Liver (tissue), 2 donors: Measurements from ENCODE around the gene KRR1.

Experiments used
- FOXA1 ChIP-seq: IDR thresholded peaks from 2 replicates; pipeline ENCODE4 v1.6.1; 2016; ENCODE audit warnings: antibody characterized with exemption
- TF ChIP-seq, protein P1 (sequence below): fragments of 150-350 bp; IDR thresholded peaks from 2 replicates; pipeline ENCODE4 v1.5.1; 2017; ENCODE audit warnings: improper control_type of control experiment, low read depth, low read length; ENCODE audit not compliant: missing input control
- TF ChIP-seq, protein P2 (sequence below): IDR thresholded peaks from 2 replicates; pipeline ENCODE4 v1.6.1; 2016; ENCODE audit warnings: antibody characterized with exemption, mild to moderate bottlenecking
- TF ChIP-seq, protein P3 (sequence below): IDR thresholded peaks from 2 replicates; pipeline ENCODE4 v1.6.1; 2016; ENCODE audit warnings: antibody characterized with exemption
- donor health status: healthy.

DNA sequence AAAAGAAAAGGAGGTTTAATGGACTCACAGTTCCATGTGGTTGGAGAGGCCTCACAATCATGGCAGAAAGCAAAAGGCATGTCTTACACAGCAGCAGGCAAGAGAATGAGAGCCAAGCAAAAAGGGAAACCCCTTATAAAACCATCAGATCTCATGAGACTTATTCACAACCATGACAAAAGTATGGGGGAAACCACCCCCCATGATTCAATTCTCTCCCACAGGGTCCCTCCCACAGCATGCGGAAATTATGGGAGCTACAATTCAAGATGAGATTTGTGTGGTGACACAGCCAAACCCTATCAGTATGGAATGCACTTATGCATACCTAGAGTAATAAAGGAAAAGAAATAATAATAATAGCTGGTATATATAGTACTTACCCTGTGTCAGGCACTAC lies 35.3 kb downstream of the KRR1 start:
- TF ChIP-seq, protein P1, sequence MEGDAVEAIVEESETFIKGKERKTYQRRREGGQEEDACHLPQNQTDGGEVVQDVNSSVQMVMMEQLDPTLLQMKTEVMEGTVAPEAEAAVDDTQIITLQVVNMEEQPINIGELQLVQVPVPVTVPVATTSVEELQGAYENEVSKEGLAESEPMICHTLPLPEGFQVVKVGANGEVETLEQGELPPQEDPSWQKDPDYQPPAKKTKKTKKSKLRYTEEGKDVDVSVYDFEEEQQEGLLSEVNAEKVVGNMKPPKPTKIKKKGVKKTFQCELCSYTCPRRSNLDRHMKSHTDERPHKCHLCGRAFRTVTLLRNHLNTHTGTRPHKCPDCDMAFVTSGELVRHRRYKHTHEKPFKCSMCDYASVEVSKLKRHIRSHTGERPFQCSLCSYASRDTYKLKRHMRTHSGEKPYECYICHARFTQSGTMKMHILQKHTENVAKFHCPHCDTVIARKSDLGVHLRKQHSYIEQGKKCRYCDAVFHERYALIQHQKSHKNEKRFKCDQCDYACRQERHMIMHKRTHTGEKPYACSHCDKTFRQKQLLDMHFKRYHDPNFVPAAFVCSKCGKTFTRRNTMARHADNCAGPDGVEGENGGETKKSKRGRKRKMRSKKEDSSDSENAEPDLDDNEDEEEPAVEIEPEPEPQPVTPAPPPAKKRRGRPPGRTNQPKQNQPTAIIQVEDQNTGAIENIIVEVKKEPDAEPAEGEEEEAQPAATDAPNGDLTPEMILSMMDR: no peak
- TF ChIP-seq, protein P2, sequence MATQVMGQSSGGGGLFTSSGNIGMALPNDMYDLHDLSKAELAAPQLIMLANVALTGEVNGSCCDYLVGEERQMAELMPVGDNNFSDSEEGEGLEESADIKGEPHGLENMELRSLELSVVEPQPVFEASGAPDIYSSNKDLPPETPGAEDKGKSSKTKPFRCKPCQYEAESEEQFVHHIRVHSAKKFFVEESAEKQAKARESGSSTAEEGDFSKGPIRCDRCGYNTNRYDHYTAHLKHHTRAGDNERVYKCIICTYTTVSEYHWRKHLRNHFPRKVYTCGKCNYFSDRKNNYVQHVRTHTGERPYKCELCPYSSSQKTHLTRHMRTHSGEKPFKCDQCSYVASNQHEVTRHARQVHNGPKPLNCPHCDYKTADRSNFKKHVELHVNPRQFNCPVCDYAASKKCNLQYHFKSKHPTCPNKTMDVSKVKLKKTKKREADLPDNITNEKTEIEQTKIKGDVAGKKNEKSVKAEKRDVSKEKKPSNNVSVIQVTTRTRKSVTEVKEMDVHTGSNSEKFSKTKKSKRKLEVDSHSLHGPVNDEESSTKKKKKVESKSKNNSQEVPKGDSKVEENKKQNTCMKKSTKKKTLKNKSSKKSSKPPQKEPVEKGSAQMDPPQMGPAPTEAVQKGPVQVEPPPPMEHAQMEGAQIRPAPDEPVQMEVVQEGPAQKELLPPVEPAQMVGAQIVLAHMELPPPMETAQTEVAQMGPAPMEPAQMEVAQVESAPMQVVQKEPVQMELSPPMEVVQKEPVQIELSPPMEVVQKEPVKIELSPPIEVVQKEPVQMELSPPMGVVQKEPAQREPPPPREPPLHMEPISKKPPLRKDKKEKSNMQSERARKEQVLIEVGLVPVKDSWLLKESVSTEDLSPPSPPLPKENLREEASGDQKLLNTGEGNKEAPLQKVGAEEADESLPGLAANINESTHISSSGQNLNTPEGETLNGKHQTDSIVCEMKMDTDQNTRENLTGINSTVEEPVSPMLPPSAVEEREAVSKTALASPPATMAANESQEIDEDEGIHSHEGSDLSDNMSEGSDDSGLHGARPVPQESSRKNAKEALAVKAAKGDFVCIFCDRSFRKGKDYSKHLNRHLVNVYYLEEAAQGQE: no peak
- TF ChIP-seq FOXA1: no peak
- TF ChIP-seq, protein P3, sequence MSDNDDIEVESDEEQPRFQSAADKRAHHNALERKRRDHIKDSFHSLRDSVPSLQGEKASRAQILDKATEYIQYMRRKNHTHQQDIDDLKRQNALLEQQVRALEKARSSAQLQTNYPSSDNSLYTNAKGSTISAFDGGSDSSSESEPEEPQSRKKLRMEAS: no peak
